NT2/D1 (cell line): ENCODE measurements around the gene HRH2.

Experiments used
- SUZ12 ChIP-seq: IDR thresholded peaks from 2 replicates; pipeline ENCODE4 v1.6.1; 2011; ENCODE audit not compliant: insufficient read length, insufficient read depth; ENCODE audit errors: extremely low read depth
- YY1 ChIP-seq: IDR thresholded peaks from 2 replicates; pipeline ENCODE4 v1.6.1; 2011; ENCODE audit not compliant: insufficient read length, insufficient read depth
- ZNF274 ChIP-seq: IDR thresholded peaks from 2 replicates; pipeline ENCODE4 v1.6.1; 2011; ENCODE audit warnings: mild to moderate bottlenecking, low read depth, low read length

GRCh38 chr5:175728316-175728715 lies 70.4 kb downstream of the HRH2 start:
- no peak for TF ChIP-seq SUZ12
- TF ChIP-seq YY1, result no peak
- TF ChIP-seq ZNF274, result no peak
